ENCODE results near the gene SUMO2.

DNA sequence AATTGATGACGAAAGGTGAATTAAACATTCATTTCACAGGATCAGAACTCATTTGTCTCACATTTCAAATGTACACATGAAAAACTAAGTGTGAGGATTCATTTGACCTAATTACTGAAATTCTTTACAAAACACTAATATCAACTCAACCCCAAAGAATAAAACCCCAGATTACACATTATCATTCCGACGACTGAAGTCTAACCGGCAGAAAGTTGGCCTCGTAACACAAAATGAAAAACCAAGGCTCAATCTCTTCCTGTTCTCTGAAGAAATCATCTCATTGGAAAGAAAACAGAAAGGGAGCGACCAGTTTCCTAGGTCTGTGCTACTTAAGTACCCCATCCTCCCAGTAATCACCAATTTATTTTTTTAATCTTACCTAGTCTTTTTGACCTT lies 30.2 kb downstream of the SUMO2 start:
- TF ChIP-seq, protein P1, sequence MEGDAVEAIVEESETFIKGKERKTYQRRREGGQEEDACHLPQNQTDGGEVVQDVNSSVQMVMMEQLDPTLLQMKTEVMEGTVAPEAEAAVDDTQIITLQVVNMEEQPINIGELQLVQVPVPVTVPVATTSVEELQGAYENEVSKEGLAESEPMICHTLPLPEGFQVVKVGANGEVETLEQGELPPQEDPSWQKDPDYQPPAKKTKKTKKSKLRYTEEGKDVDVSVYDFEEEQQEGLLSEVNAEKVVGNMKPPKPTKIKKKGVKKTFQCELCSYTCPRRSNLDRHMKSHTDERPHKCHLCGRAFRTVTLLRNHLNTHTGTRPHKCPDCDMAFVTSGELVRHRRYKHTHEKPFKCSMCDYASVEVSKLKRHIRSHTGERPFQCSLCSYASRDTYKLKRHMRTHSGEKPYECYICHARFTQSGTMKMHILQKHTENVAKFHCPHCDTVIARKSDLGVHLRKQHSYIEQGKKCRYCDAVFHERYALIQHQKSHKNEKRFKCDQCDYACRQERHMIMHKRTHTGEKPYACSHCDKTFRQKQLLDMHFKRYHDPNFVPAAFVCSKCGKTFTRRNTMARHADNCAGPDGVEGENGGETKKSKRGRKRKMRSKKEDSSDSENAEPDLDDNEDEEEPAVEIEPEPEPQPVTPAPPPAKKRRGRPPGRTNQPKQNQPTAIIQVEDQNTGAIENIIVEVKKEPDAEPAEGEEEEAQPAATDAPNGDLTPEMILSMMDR (IDR thresholded peaks at IDR 0.05): no peak
- TF ChIP-seq POLR2AphosphoS5 (IDR thresholded peaks at IDR 0.05): no peak

Data from upper lobe of left lung (tissue), 4 donors.